ENCODE measurements around the gene TIMELESS. TPM values are rescaled to one million over a fixed set of nuclear protein-coding genes. Genes with fewer than 3 reads are reported as not detected.
"Not testable (repeated sequence)": the region's sequence is repeated elsewhere in the genome, so short reads cannot be mapped to it uniquely, and the experiment has no call there.

The TIMELESS gene, protein sequence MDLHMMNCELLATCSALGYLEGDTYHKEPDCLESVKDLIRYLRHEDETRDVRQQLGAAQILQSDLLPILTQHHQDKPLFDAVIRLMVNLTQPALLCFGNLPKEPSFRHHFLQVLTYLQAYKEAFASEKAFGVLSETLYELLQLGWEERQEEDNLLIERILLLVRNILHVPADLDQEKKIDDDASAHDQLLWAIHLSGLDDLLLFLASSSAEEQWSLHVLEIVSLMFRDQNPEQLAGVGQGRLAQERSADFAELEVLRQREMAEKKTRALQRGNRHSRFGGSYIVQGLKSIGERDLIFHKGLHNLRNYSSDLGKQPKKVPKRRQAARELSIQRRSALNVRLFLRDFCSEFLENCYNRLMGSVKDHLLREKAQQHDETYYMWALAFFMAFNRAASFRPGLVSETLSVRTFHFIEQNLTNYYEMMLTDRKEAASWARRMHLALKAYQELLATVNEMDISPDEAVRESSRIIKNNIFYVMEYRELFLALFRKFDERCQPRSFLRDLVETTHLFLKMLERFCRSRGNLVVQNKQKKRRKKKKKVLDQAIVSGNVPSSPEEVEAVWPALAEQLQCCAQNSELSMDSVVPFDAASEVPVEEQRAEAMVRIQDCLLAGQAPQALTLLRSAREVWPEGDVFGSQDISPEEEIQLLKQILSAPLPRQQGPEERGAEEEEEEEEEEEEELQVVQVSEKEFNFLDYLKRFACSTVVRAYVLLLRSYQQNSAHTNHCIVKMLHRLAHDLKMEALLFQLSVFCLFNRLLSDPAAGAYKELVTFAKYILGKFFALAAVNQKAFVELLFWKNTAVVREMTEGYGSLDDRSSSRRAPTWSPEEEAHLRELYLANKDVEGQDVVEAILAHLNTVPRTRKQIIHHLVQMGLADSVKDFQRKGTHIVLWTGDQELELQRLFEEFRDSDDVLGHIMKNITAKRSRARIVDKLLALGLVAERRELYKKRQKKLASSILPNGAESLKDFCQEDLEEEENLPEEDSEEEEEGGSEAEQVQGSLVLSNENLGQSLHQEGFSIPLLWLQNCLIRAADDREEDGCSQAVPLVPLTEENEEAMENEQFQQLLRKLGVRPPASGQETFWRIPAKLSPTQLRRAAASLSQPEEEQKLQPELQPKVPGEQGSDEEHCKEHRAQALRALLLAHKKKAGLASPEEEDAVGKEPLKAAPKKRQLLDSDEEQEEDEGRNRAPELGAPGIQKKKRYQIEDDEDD
- 58.0 and 65.5 TPM in 2 replicates for total RNA-seq
- long read RNA-seq, full-length matches to known transcripts: 95 of 274 reads
- long read RNA-seq, partial matches to known transcripts: 127 of 274 reads
- long read RNA-seq, other reads (novel, unspliced or antisense): 52 of 274 reads

DNA sequence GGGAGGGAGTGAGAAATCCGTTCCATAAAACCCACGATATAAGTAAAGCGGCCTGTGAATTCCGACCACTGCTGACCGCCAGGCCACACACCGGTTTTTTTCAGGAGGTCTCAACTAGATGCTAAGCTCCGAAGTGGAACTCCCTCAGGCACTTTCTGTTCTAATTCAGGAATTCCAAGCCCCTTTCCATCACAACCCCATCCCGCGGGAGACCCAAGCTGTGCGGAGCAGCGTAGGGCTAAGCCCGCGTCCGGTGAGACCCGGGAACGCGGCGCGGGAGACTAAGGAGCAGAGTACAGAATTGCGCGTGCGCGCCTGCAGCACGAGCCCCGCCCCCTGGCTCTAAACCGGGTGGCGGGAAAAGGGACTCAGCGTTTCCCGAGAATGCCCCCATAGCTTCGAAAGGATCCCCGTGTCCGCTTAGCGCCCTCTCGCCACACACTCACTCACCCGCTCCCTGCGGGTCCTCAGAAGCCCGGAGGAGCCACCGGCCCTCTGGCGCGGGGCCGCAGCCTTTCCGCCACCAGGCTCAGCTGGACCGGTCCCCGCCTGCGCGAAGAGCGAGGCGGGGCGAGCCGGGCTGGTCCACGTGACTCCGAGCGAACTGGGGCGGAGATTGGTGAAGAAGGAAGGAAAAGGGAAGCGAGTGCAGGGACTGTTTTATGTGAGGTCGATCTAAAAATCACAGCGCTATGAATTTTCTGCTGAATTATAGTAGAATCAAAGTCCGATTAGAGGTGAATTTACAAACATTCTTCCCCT, at the start of gene TIMELESS:
TIMELESS (minus strand) TSS at position 567 of the 762 bp plus-strand sequence. CDS start 15,256 bp downstream, outside the sequence.
- H3K4me3 Mint-ChIP-seq (ENCODE audit: low read depth): peak within 1 kb of the TSS; percentile 93
- peaks cover 10% of the 10 kb centered on the region for H3K27me3 Mint-ChIP-seq
- H3K27ac Mint-ChIP-seq: peak within 1 kb of the TSS; percentile 98
- H3K9me3 Mint-ChIP-seq (ENCODE audit: low read depth): peaks cover 6% of the 10 kb centered on the region
- TF ChIP-seq, protein P1, sequence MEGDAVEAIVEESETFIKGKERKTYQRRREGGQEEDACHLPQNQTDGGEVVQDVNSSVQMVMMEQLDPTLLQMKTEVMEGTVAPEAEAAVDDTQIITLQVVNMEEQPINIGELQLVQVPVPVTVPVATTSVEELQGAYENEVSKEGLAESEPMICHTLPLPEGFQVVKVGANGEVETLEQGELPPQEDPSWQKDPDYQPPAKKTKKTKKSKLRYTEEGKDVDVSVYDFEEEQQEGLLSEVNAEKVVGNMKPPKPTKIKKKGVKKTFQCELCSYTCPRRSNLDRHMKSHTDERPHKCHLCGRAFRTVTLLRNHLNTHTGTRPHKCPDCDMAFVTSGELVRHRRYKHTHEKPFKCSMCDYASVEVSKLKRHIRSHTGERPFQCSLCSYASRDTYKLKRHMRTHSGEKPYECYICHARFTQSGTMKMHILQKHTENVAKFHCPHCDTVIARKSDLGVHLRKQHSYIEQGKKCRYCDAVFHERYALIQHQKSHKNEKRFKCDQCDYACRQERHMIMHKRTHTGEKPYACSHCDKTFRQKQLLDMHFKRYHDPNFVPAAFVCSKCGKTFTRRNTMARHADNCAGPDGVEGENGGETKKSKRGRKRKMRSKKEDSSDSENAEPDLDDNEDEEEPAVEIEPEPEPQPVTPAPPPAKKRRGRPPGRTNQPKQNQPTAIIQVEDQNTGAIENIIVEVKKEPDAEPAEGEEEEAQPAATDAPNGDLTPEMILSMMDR (IDR thresholded peaks at IDR 0.05; ENCODE audit: unreplicated experiment): no peak
- H3K4me1 Mint-ChIP-seq (ENCODE audit: low read depth): peaks cover 16% of the 10 kb centered on the region
- DNase-seq (ENCODE audit: low spot score, unreplicated experiment): peak; percentile 68
- peaks cover 7% of the 10 kb centered on the region for H3K36me3 Mint-ChIP-seq (ENCODE audit: insufficient read depth)

GRCh38 chr12:56498126-56498902, 49.1 kb upstream of the TIMELESS start:
- H3K9me3 Mint-ChIP-seq (ENCODE audit: low read depth); H3K36me3 Mint-ChIP-seq (ENCODE audit: insufficient read depth); H3K27ac Mint-ChIP-seq; H3K4me1 Mint-ChIP-seq (ENCODE audit: low read depth); DNase-seq (ENCODE audit: low spot score, unreplicated experiment); H3K4me3 Mint-ChIP-seq (ENCODE audit: low read depth): not testable (repeated sequence)
- peaks cover 28% of the 10 kb centered on the region for H3K27me3 Mint-ChIP-seq

- H3K4me1 Mint-ChIP-seq (ENCODE audit: low read depth); H3K27ac Mint-ChIP-seq; H3K36me3 Mint-ChIP-seq (ENCODE audit: insufficient read depth); H3K4me3 Mint-ChIP-seq (ENCODE audit: low read depth); H3K9me3 Mint-ChIP-seq (ENCODE audit: low read depth): not testable (repeated sequence)
- peaks cover 30% of the 10 kb centered on the region for H3K27me3 Mint-ChIP-seq
- DNase-seq (ENCODE audit: low spot score, unreplicated experiment): peak; percentile 28
- TF ChIP-seq, protein P1 (IDR thresholded peaks at IDR 0.05; ENCODE audit: unreplicated experiment): peak; percentile 32
These were observed 47.5 kb upstream of the TIMELESS start for GRCh38 chr12:56496704-56497103.

DNA sequence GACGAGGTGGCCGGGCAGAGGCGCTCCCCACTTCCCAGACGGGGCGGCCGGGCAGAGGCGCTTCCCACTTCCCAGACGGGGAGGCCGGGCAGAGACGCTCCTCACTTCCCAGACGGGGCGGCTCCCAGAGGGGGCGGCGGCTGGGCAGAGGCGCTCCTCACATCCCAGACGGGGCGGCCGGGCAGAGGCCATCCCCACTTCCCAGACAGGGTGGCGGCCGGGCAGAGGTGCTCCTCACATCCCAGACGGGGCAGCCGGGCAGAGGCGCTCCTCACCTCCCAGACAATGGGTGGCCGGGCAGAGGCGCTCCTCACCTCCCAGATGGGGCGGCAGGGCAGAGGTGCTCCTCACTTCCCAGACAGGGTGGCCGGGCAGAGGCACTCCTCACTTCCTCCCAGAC, 45.3 kb upstream of the TIMELESS start:
- H3K9me3 Mint-ChIP-seq (ENCODE audit: low read depth); H3K4me1 Mint-ChIP-seq (ENCODE audit: low read depth); H3K4me3 Mint-ChIP-seq (ENCODE audit: low read depth); H3K27ac Mint-ChIP-seq; H3K36me3 Mint-ChIP-seq (ENCODE audit: insufficient read depth); DNase-seq (ENCODE audit: low spot score, unreplicated experiment): not testable (repeated sequence)
- H3K27me3 Mint-ChIP-seq: peaks cover 39% of the 10 kb centered on the region

DNA sequence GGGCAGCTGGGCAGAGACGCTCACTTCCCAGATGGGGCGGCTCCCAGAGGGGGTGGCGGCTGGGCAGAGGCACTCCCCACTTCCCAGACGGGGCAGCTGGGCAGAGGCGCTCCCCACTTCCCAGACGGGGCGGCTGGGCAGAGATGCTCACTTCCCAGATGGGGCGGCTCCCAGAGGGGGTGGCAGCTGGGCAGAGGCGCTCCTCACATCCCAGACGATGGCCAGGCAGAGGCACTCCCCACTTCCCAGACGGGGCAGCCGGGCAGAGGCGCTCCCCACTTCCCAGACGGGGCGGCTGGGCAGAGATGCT, 44.8 kb upstream of the TIMELESS start:
- H3K36me3 Mint-ChIP-seq (ENCODE audit: insufficient read depth); DNase-seq (ENCODE audit: low spot score, unreplicated experiment); H3K4me1 Mint-ChIP-seq (ENCODE audit: low read depth); H3K4me3 Mint-ChIP-seq (ENCODE audit: low read depth); H3K9me3 Mint-ChIP-seq (ENCODE audit: low read depth); H3K27ac Mint-ChIP-seq: not testable (repeated sequence)
- peaks cover 39% of the 10 kb centered on the region for H3K27me3 Mint-ChIP-seq

DNA sequence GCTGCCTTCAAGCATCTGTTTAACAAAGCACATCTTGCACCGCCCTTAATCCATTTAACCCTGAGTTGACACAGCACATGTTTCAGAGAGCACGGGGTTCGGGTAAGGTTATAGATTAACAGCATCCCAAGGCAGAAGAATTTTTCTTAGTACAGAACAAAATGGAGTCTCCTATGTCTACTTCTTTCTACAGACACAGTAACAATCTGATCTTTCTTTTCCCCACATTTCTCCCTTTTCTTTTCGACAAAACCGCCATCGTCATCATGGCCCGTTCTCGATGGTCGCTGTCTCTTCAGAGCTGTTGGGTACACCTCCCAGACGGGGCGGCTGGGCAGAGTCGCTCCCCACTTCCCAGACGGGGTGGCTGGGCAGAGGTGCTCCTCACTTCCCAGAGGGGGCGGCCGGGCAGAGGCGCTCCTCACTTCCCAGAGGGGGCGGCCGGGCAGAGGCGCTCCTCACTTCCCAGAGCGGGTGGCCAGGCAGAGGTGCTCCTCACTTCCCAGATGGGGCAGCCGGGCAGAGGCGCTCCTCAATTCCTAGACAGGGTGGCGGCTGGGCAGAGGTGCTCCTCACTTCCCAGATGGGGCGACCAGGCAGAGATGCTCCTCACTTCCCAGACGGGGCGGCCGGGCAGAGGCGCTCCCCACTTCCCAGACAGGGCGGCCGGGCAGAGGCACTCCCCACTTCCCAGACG, 44.3 kb upstream of the TIMELESS start:
- H3K4me1 Mint-ChIP-seq (ENCODE audit: low read depth); H3K4me3 Mint-ChIP-seq (ENCODE audit: low read depth); H3K9me3 Mint-ChIP-seq (ENCODE audit: low read depth); DNase-seq (ENCODE audit: low spot score, unreplicated experiment); H3K36me3 Mint-ChIP-seq (ENCODE audit: insufficient read depth): not testable (repeated sequence)
- Mint-ChIP-seq H3K27ac (peak overlapping the region; percentile 7), H3K27me3 (peaks cover 39% of the 10 kb centered on the region)

All from progenitor cell of endocrine pancreas (in vitro differentiated cells).